NOMO-1 treated with dmso at 0.1 percent for 144 hours (cell line): ENCODE results near the gene HDAC4.

Experiments used
- DNase-seq: peaks from one replicate; lab custom pipeline; 2025; ENCODE audit not compliant: unreplicated experiment; lab: John Stamatoyannopoulos, UW

HDAC4 gene

DNA sequence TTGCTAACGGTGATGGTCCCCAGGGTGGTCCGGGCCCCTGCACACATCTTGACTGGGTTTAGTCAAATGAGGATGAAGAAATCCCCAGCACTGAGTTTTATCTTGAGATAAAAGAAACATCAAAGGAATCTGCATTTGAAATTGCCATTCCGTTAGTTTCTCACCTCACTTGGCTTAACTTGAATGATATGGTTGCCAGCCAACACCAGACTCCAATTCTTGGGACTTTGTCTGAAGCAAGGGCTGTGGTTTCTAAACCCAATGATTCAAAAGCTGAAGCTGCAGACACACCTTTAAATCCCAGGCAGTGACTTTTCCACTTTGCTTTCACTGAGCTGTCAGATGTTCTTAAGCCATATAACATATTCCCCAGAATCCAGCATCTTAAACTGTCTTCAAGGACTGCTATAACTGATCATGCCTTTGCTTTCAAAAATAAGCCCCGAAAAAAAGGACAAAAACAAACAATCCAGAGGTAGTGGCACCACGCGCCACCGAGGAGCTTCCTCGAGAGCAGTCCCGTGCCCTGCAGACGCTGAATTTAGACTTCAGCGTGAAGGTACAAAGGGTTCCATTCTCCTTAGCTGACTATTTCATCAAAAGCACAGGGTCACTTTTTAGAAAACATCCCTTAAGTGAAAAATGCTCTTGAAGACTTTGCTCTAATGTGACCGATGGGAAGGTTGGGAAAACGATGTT is 189.3 kb downstream of the HDAC4 start:
- DNase-seq: no peak

DNA sequence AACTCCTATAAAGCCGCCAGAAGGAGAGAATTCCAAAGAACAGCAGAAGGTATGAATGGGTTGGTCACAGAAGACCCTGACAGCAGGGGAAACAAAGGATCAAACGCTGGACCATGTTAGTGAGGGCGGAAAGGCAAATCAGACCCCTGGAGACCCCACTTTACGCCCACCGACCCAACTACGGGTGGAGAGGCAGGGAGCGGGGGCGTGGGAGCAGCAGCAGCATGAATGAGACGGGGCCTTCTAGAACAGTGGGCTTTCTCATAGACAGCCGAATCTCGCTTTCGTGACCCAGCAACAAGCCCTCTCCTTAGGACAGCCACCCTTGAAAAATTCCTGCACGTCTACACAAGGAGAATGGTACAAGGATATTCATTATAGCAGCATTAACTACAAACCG is 191.0 kb downstream of the HDAC4 start:
- no peak for DNase-seq

DNA sequence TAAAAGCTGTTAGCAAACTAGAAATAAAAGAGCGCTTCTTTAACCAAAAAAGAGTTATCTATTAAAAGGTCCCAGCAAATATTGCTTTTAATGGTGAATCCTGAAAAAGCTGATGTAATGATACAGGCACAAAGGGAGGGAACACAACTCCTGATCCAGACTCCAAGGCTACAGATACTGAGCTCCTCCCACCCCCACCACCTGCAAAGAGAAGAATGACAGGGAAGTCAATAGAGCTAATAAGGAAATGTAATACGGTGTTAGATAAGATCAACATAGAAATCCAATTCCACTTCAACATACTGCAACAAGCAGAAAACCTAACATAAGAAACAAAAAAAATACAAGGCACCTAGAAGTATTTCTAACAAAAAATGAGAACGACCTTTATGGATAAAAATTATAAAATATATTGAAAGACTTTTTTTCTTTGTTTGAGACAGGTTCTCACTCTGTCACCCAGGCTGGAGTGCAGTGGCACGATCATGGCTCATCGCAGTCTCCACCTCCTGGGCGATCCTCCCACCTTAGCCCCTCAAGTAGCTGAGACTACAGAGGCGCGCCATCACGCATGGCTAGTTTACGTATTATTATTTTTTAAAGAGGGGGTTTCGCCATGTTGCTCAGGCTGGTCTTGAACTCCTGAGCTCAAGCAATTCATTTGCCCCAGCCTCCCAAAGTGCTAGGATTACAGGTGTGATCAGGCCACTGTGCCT is 192.2 kb downstream of the HDAC4 start:
- DNase-seq: no peak

DNA sequence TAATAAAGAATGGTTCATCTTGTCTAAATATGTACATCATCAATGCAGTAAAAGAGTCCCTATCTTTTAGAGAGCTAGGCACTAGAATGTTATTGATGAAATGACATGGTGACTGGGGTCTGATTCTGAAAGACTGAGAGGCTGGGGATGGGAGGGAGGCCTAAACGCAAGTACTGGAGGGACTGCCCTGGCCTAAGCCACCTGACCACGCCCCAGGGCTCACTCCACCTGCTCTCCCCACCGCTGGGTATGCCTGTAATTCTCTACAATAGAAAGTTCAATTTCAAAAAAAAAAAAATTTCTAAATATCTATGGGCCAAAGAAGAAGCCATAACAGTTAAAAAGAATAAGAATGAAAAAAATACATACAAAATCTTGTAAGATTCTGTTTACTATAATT is 194.0 kb downstream of the HDAC4 start:
- no peak for DNase-seq

DNA sequence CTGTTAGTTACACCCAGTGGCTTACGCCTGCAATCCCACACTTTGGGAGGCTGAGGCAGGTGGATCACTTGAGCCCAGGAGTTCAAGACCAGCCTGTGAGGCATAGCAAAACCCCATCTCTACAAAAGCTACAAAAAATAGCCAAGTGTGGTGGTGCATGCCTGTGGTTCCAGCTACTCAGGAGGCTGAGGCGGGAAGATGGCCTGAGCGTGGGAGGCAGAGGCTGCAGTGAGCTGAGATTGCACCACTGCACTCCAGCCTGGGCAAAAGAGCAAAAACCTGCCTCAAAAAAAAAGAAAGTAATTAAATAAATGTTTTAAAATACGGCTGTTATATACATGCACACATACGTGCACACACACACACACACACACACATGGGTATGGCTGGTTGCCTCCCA is 194.8 kb downstream of the HDAC4 start:
- DNase-seq: no peak

DNA sequence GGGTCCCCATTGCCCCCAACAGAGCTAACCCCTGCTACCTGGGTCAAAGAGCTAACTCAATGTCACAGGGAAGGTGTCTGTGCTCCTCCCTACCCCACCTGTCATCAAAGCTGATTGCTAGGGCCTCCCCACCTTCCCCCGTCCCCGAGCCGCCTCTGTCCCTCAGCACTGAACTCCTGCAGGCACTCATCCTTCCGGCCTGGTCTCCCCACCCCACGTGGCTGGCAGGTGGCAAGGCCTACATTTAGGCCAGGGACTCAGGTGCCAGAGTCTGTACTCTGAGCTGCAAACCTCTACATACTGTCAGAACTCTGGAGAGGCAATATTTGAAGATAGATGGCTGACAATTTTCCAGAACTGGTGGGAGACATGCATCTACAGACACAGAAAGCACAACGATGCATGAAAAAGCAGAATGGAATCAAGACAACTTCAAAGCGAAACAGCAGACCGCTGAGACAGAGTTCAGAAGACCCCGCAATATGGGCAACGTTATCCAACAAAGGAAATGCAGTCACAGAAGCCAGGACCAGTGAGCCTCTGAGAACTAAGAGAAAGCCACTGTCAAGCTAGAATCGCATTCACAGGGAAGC is 195.8 kb downstream of the HDAC4 start:
- DNase-seq: no peak

DNA sequence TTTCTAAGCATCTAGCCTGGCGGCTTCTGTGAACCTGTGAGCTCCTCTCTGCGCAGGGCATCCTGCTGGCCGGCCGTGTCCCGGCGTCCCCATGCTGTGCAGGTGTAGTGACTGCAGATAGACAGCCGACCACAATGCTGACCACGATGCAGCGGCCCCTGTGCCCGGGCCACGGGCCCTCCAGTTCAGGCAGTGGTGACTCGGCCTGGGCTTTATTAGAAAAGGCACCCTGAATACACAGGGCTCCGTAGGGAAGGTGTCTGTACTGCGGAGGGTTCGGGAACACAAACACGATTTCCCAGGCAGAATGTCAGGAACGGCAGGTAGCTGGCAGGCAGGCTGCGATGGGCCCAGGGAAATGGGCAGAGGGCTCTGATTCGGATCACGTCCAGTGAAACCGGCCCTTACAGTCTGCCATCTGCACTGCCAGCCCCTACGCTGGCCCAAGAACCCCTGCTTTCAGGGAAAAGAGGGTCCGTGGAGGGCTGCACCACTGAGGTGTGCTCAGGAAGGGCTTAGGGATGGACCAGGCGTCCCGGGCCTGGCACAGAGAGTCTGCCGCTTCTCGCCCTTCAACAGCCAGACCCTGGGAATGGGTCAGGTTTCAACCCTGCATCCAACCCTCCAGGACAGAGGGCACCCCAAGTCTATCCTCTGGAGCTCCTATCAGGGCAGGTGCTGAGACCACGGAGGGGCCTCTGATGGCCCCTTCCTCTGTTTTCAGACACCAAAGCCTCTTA is 196.5 kb downstream of the HDAC4 start:
- DNase-seq: no peak

DNA sequence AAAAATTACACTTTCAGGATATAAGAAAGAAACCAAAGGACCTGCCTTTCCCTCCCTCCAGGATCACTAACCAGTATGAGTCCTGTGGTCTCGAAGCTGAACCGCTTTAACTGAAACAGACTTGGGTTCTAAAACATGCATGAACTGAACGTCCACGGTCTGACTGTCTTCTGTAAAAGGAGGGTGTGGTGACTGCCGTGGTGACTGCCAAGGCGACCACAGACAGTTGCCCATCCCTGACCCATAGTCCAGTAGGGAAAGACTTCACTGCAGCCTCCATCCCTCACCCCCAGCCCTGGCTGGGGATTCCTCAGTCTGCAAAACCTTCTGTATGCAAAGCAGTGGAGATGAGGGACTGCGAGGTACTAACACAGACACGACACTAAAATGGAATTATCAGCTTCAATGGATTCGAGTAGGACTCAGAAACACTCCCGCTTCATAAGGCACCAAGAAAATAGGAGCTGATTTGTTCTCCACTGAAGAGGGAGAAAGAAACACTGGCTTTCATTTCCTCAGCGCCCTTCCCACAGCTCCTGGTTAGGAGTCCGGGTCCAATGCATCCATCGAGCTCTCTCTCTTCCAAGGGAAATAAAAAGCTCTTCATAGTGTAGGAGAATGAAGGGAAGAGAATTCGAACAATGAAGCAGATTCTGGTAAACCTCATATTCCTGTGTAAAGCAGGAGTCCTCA is 197.2 kb downstream of the HDAC4 start:
- DNase-seq: no peak

DNA sequence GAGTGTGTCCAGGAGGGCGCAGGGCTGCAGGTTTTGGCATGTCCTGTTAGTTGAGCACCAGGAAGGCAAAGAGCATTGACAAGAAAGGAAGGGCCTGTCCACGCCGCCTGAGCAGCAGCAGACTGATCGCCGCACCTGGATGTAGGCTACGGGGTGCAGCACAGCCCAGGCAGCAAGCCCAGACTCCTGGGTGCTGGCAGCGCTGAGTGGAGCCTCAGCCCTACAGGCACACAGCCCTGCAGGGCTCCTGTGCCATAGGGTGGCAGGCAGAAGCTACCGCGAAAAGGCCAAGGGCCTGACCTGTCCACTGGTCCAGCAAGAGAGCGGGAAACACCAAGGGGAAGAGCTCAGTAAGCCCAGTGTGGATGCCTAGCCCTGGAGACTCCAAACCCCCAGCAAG is 198.0 kb downstream of the HDAC4 start:
- no peak for DNase-seq

DNA sequence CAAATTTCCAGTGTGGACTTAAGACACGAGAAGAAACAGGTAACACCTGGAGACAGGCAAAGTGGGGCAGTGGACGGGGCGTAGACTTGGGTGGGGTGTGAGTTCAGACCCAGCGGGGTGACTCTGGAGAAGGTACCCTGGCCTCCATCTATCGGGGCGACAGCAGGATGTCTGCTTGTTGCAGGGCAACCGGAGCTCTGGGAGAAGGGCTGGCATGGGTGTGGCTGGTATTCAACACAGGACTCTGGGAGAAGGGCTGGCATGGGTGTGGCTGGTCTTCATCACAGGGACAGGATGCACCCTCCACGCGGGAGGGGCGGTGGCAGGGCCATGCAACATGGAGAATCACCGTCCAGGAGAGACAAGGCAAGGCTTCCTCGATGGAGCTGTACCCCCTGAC is 198.5 kb downstream of the HDAC4 start:
- DNase-seq: no peak

DNA sequence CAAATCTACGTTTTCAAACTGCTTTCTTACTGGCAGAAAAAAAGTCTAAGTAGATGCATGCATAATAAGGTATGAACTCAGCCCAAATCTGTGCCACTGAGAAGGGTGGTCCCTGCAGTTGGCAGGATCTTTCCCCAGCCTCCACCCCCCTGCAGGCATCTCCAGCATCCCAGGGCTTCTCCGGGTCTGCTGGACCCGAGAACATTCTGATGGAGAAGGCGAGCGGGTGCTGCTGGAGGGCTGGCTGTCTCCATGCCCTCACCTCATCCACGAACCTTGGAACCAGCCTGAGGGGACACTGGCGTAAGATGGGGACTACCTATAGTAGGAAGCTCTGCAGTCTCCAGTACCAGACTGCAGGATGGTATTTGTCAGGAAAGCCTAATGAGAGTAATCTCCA is 198.9 kb downstream of the HDAC4 start:
- DNase-seq: no peak

DNA sequence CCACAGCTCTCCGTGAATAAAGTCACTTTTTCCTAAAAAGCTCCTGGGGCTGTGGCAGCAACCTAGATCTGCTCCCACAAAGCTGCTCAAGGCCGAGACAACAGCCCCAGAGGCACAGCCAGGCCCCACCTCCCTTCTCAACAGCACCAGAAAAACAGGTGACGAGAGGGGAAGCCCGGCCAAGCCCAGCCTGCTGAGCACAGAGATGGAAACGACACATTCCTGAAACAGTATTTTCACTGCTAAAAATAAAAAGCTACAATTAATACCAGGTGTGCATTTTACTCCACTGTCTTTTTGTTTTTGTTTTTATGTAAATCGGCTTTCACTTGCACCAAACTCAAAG is 199.3 kb downstream of the HDAC4 start:
- DNase-seq: no peak

DNA sequence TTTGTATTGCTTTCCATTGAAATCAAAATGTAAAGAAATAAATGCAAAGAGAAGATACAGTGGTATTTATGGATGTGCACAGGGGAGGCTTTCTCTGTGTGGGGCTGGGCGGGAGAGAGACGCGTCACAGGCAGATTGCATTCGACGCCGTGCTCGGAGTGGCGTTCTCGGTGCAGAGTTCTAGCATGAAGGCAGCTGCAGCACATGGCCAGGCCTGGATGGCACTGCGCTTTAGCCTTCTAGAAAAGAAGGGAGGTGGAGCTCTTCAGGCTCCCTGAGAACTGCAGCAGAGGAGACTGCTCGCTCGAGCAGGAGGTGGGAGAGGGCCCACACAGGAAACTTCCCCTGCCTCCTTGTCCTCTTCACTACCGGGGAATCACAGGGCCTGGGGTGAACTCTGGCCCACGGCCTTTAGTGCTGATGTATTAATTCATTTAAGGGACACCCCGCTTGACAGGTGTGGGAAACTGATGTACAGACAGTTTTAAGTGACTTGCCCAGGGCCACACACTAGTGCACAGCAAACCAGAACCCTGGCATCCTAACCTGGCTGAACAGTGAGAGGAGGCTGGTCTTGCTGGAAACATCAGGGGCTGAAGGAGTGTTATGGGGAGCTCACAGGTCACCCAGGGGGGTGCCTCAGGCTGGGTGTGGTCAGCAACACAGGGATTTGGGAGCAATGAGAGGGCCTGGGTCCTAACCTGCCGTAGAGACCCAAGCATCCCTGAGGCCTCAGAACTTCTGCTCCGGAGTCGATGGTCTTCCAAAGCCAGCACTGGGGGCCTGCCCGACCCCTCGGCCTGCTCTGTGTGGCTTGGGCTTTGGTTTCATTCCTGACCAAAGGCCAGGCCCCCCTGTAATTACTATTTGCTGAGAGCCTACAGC is 199.9 kb downstream of the HDAC4 start:
- DNase-seq: no peak

DNA sequence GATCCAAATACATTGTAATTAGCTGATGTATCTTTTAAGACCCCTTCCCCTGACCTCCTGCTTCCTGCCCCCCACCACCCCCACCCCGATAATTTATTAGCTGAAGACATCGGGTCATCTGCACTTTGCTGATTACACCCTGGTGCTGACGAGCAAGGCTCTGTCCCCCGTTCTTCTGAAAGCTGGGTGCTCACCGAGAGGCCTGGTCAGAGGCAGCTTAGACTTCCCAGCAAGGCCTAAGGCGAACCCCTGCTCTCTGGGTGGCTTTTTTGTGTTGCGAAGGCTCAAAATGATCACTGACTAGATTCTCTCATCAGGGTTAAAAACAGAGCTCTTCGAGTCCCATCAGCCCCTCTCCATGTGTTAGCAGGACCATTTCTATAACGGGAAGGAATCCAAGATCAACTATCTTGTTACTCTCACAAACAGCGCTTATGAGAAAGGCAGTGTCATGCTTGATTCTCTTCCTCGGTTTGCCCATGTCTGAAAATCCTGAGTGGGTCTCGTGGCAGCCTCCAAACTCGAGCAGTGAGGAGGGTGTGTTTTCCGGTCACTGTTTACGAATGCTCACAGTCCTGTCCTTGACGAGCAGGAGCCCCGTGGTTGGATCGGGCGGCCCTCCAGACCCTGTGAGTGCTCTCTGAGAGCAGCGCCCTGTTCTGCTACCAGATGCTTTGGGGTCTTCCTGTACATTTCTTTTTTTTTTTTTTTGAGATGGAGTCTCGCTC is 201.6 kb downstream of the HDAC4 start:
- DNase-seq: no peak

DNA sequence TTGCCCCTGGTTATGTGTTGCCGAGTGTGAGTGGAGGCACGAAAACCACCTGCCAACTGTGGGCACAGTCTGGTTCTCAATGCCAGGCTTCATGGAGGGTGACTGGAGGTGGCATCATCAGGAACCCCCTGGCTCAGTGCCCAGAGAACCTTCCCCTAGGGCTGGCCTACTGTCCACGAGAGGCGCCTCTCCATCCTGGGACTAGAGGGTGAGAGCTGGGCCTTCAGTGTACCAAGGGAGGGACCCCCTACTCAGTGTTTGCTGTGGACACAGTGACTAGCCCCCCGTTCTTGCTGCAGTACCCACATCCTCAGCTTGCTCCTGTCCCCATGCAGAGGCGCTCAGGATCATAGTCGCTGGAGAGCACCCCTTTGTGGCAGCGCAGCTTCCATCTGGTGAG is 202.6 kb downstream of the HDAC4 start:
- no peak for DNase-seq

DNA sequence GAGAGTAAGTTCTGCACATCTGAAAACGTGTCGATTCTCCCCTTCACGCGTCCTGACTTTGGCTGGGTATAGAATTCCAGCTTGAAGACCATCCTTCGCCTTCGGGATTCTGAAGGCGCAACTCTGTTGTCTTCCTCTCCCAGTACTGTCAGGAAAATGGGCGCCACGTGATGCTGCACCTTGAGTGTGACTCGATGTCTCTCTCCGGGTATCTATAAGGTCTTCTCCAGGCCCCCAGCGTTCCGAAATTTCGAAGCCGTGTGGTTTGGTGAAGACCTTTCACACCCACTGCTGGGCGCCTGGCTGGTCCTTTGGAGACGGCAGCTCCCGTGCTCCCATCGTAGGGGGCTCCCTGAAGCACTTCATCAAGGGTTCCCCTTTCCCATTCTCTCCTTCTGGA is 203.7 kb downstream of the HDAC4 start:
- DNase-seq: no peak

DNA sequence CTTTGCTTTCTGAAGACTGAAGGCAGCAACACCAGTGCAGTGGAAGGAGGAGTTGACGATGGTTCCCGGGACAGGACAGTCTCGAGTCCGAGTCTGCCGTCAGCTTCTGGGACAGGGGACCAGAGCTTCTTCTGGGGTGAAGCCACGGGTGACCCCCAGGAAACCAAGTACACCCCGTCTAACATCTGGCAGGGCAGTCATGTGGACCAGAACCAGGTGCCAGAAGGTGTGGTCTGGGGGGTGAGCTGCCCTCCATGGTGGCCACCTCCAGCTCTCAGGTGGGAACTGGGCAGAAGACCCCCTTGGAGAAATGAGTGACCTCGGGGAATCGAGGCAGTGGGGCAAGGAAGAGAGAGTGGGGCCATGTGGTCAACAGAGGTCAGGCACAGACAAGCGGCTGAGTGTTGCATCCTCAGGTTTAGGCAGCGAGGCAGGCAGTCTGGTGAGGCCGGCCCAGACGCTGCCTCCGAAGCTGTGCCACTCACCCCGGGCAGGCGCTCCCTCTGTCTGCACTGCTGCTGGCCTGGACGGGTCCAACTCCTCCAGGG is 204.3 kb downstream of the HDAC4 start:
- no peak for DNase-seq

DNA sequence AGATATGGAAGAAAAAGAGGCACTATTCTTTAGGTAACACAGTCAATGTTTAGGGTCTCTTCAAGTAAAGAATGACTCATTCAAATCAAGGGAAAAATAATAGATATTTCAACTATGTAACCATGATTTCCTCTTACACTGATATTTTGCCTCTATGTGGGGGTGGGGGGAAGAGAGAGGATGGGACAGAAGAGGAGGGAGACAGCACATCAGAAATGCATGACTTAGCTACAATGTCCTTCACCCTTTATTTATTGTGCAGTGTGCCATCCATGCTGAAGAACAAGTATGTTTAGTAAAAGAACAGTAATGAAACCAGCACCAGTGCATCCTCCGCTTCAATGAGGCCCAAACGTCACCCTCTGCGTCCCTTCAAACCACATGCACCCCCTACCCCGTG is 204.8 kb downstream of the HDAC4 start:
- DNase-seq: no peak

DNA sequence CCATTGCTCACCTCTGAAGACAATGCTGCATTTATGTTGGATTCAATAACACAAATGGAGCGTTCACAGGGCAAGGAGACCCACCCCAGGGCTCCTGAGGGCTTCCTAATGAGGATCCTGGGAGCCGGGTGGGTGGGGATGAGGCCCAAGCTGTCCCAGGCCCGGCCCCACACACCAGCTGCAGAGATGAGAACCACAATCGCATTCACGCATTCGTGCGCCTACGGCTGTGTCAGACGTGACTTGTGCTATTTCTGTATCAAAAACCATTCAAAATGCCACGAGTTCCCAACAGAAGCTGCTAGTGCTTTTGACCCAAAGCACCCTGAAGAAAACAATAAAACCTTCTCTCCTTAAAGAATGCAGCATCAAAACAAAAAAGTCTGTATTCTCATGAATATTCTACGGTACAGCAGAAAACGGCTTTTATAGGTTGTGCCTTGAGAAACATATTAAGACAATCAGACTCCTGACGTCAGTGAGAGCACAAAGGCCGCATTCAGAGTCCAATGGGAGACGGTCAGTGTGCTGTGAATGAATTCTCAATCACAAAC is 205.4 kb downstream of the HDAC4 start:
- DNase-seq: no peak
